ENCODE results near the gene BRPF1.

- no peak for TF ChIP-seq CTCF (IDR thresholded peaks at IDR 0.05; ENCODE audit: low read length)
- no peak for TF ChIP-seq EZH2 (optimal IDR thresholded peaks at IDR 0.05; ENCODE audit: low read depth, low read length)
- TF ChIP-seq EZH2phosphoT487 (IDR thresholded peaks at IDR 0.05; ENCODE audit: low read length) = no peak
Measured at GRCh38 chr3:9729419-9729818, 2.1 kb upstream of the BRPF1 start.
